Thyroid gland (tissue), 4 donors: Measurements from ENCODE around the gene SLC30A9. TPM values are rescaled to one million over a fixed set of nuclear protein-coding genes. Genes with fewer than 3 reads are reported as not detected.

ENCODE experiments used
- DNase-seq, 2 donors: peaks; one replicate each; pipeline ENCODE4 v3.0.0-alpha.2; 2019
- H3K27ac ChIP-seq, 3 donors: fragments of 200-600 bp; sonication (generic); 1 replicate in 2 of 3; 2 replicates in 1 of 3; pipeline ENCODE4 v1.5.1; 2016 to 2019; ENCODE audit warnings: mild to moderate bottlenecking in 1 of 3, moderate library complexity in 1 of 3
- H3K27me3 ChIP-seq: fragments of 200-600 bp; sonication (generic); one replicate; pipeline ENCODE4 v1.5.1; 2019
- H3K36me3 ChIP-seq, 2 donors: fragments of 200-600 bp; sonication (generic); one replicate each; pipeline ENCODE4 v1.5.1; 2016 to 2019
- H3K4me1 ChIP-seq, 2 donors: fragments of 200-600 bp; sonication (generic); one replicate each; pipeline ENCODE4 v1.5.1; 2017 to 2019
- H3K4me3 ChIP-seq, 3 donors: fragments of 200-600 bp; sonication (generic); replicated peaks in 1 of 3; 1 replicate in 2 of 3; 2 replicates in 1 of 3; pipeline ENCODE4 v1.5.1; 2016; ENCODE audit warnings: mild to moderate bottlenecking in 1 of 3
- H3K9me3 ChIP-seq: fragments of 200-600 bp; sonication (generic); one replicate; pipeline ENCODE4 v1.5.1; 2017
- CTCF ChIP-seq, 6 experiments: fragments of 200-600 bp in 3 of 6; fragments of 450-650 bp in 3 of 6; sonication (generic) in 3 of 6; IDR thresholded peaks; one replicate each; pipeline ENCODE4 v1.5.1; 2016 to 2019; ENCODE audit warnings: antibody characterized with exemption in 6 of 6, mild to moderate bottlenecking in 2 of 6, inconsistent platforms in 1 of 6, moderate library complexity in 1 of 6
- POLR2A ChIP-seq, 2 donors: fragments of 450-650 bp; IDR thresholded peaks; one replicate each; pipeline ENCODE4 v1.6.1; 2017; ENCODE audit warnings: antibody characterized with exemption in 2 of 2, mild to moderate bottlenecking in 2 of 2, moderate library complexity in 1 of 2
- WGBS, 2 donors: methylation state at CpG; one replicate each; pipeline ENCODE4 v1.1.5; 2017; 5-methylcytosine and 5-hydroxymethylcytosine counted together
- intact Hi-C: fragments of 100-400 bp; cut with DNase I; formaldehyde crosslinking; loops from one replicate; pipeline ENCODE4 v1.15.1; 2023
- total RNA-seq, 4 donors: library from RNA; depleted of rRNA; stranded (reverse); fragments of >200 nt; gene quantifications; one replicate each; pipeline ENCODE4 v1.2.3, GENCODE V29; 2016

SLC30A9 gene
- total RNA-seq, 4 donors from 2014 or later: 75.6 to 158 (median 116) TPM

- no peak overlapping the region for H3K27ac ChIP-seq
- DNase-seq: no peak
- no peaks in the 10 kb centered on the region for H3K27me3 ChIP-seq
- H3K36me3 ChIP-seq: no peaks in the 10 kb centered on the region
- no peak overlapping the region for H3K4me3 ChIP-seq
- H3K9me3 ChIP-seq: no peaks in the 10 kb centered on the region
- intact Hi-C loops: no loop called here
- WGBS, 2 donors: 93% methylated on average over 2 of the region's 2 CpGs
- H3K4me1 ChIP-seq: no peaks in the 10 kb centered on the region
- TF ChIP-seq POLR2A (IDR thresholded peaks at IDR 0.05) (no peak), CTCF (IDR thresholded peaks at IDR 0.05) (no peak)
Observed at GRCh38 chr4:42123071-42123644, 132.8 kb downstream of the SLC30A9 start.

GRCh38 chr4:42132099-42132498 lies 141.8 kb downstream of the SLC30A9 start:
- Histone ChIP-seq H3K27me3 (no peaks in the 10 kb centered on the region), H3K27ac (no peak overlapping the region), H3K4me1 (no peaks in the 10 kb centered on the region), H3K4me3 (no peak overlapping the region), H3K36me3 (no peaks in the 10 kb centered on the region), H3K9me3 (no peaks in the 10 kb centered on the region)
- DNase-seq: no peak
- WGBS, 2 donors: 90% methylated on average over 7 of the region's 7 CpGs
- intact Hi-C loops: no loop called here
- TF ChIP-seq CTCF (IDR thresholded peaks at IDR 0.05) (no peak), POLR2A (IDR thresholded peaks at IDR 0.05) (no peak)

GRCh38 chr4:42133006-42133405 lies 142.7 kb downstream of the SLC30A9 start:
- intact Hi-C loops: no loop called here
- H3K27ac ChIP-seq: no peak overlapping the region
- no peak for DNase-seq
- no peaks in the 10 kb centered on the region for H3K4me1 ChIP-seq
- H3K27me3 ChIP-seq: no peaks in the 10 kb centered on the region
- 75 to 77% methylated on average over 1 of the region's 1 CpG for WGBS, 2 donors
- no peak overlapping the region for H3K4me3 ChIP-seq
- H3K36me3 ChIP-seq: no peaks in the 10 kb centered on the region
- TF ChIP-seq POLR2A (IDR thresholded peaks at IDR 0.05) (no peak), CTCF (IDR thresholded peaks at IDR 0.05) (no peak)
- H3K9me3 ChIP-seq: no peaks in the 10 kb centered on the region

- Histone ChIP-seq H3K4me3 (no peak overlapping the region), H3K36me3 (no peaks in the 10 kb centered on the region), H3K9me3 (no peaks in the 10 kb centered on the region), H3K27ac (no peak overlapping the region), H3K4me1 (no peaks in the 10 kb centered on the region), H3K27me3 (no peaks in the 10 kb centered on the region)
- intact Hi-C loops: no loop called here
- TF ChIP-seq POLR2A (IDR thresholded peaks at IDR 0.05) (no peak), CTCF (IDR thresholded peaks at IDR 0.05) (no peak)
- WGBS, 2 donors: 69 to 72% methylated on average over 3 of the region's 3 CpGs
- DNase-seq: no peak
Observed at GRCh38 chr4:42136371-42136770, 146.0 kb downstream of the SLC30A9 start.

Other genes starting within 250 kb of the SLC30A9 start
- not detected for gene PHOX2B, start 241.8 kb upstream of the SLC30A9 start, total RNA-seq
- 10 to 100 TPM; 50.7 to 65.4 (median 54.6) TPM for gene TMEM33, start 55.1 kb upstream of the SLC30A9 start, total RNA-seq
- gene DCAF4L1, start 8.8 kb upstream of the SLC30A9 start, total RNA-seq: under 1 TPM; 0.20 to 0.71 (median 0.30) TPM
- under 1 TPM in 1 of 4 donors, not detected in 3; 0.13 TPM for gene BEND4, start 162.1 kb downstream of the SLC30A9 start, total RNA-seq